ENCODE results near the gene DGKQ.

DGKQ gene

DNA sequence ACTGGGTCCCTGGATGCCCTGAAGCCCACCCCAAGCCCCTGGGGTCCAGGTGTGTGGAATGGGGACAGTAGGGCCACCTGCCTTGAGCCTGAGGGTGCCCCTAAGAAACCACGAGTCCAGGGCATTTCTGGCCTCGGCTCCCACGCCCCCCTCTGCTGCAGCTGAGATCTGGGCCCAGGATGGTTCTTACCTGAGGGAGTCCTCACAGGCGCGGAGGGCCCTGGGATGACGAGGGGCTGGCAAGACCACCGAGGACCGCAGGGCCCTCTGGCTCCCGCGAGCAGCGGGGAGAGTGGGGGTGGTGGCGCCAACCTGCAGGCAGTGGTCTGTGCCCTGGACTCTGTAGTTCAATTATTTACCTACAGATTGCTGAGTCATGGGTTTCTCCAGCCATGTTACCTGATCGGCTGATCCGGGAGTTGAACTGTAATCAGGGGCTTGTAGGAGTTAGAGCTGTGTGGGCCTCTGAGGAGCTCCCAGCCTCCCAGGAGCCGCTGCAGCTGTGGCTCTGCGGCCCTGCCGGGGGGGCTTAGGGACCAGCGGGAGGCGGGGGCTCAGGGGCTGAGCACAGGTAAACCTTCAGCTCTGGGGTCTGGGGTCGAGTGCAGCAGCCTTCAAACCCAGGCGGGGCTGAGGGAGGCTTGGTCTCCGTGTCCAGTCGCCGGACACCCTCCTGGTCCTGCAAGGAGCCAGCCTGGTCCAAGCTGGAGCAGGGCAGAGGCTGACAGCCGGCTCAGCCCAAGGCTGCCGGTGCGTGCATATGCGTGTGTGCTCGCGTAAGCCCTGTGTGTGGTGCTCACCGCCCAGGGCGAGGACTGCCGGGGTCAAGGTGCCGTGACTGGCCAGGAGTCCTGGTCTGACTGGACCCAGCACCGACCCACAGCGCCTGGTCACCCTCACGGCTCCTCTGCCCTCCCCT, 20.0 kb upstream of the DGKQ start, which contains the start of gene SLC26A1:
Gene SLC26A1, minus strand, starts transcription at position 294 of the 919 bp plus-strand sequence. CDS start 1,701 bp downstream, outside the sequence.
- in situ Hi-C loops (cut with MboI; ENCODE audit: low sequenced_read_pairs, unreplicated experiment): no loop called here
- DNase-seq (ENCODE audit: low spot score): no peak
- TF ChIP-seq, protein P1, sequence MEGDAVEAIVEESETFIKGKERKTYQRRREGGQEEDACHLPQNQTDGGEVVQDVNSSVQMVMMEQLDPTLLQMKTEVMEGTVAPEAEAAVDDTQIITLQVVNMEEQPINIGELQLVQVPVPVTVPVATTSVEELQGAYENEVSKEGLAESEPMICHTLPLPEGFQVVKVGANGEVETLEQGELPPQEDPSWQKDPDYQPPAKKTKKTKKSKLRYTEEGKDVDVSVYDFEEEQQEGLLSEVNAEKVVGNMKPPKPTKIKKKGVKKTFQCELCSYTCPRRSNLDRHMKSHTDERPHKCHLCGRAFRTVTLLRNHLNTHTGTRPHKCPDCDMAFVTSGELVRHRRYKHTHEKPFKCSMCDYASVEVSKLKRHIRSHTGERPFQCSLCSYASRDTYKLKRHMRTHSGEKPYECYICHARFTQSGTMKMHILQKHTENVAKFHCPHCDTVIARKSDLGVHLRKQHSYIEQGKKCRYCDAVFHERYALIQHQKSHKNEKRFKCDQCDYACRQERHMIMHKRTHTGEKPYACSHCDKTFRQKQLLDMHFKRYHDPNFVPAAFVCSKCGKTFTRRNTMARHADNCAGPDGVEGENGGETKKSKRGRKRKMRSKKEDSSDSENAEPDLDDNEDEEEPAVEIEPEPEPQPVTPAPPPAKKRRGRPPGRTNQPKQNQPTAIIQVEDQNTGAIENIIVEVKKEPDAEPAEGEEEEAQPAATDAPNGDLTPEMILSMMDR (IDR thresholded peaks at IDR 0.05; ENCODE audit: borderline replicate concordance, control extremely low read depth, extremely low read depth, insufficient read depth, missing control alignments): no peak

DNA sequence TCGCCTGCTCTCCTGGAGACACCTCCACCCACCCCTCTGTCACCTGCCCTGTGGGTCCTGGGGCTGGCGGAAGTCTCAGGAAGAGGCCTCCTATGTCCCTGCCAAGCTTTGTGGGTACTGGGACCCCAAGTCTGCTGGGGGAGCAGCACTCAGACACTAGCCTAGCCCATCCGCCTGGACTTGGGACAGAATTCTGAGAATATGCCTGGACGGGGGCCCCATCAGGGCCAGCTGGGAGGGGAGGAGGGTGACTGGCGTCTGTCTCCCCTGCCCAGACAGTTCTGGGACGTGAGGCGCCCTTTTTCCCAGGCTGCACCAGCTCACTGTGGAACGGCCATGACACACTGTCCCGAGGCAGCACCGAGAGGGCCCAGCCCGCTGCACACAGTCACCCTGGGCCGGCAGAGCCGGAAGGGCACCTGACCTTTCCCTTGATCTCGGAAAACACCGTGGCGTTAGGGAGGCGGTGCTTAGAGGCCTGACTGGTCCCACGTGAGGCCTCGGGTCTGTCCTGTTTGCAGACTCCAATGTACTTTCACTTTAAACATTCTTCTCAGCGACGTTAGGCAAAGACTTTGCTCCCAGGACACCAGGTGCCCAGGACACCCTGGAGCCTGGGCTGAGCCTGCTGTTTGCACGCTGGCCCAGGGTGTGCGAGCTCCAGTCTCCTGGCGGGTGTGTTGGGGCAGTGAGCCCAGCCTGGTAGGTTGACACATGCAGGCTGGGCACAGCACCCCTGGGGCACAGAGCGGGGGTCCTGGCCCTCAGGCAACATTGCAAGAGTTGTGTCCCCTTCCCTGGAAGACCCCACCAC, 19.1 kb upstream of the DGKQ start:
- TF ChIP-seq, protein P1 (IDR thresholded peaks at IDR 0.05; ENCODE audit: borderline replicate concordance, control extremely low read depth, extremely low read depth, insufficient read depth, missing control alignments): no peak
- no peak for DNase-seq (ENCODE audit: low spot score)
- in situ Hi-C loops (cut with MboI; ENCODE audit: low sequenced_read_pairs, unreplicated experiment): no loop called here

DNA sequence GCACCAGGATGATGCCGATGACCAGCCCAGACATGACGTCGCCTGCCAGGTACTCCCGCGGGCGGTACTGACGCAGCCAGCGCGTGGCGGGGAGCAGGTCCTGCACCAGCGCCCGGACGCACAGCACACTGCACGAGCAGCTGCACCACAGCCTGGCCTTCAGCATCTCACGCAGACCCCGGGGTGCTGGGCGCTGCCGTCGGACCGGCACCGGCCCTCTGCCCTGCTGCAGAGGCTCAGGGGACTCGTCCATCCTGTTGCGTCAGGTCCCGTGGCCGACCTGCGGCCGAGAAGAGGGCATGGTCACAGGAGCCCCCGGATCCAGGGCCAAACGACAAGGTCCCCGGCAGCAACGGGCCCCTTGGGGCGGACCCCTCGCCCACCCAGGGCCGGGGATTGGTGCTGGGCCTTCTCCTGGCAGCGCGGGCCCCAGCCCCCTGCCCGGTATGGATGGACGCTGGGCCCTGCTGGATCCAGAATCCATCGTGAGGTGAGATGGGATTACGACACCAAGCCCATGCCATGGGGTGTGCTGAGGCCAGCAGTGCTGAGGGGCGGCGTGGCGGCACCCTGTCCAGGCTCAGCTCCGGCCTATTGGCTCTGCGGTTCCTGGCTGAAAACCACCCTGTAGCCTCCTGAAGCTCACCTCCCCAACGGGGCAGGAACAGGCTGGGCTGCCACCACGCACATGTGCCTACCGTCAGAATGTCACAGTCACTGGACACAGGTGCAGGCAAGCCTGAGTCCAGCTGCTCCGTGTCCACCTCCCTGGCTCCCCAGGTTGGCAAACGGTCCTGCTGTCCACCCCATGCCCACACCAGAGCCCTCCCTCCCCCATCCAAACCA, 18.3 kb upstream of the DGKQ start:
- DNase-seq (ENCODE audit: low spot score): no peak
- TF ChIP-seq, protein P1 (IDR thresholded peaks at IDR 0.05; ENCODE audit: borderline replicate concordance, control extremely low read depth, extremely low read depth, insufficient read depth, missing control alignments): no peak
- in situ Hi-C loops (cut with MboI; ENCODE audit: low sequenced_read_pairs, unreplicated experiment): no loop called here

DNA sequence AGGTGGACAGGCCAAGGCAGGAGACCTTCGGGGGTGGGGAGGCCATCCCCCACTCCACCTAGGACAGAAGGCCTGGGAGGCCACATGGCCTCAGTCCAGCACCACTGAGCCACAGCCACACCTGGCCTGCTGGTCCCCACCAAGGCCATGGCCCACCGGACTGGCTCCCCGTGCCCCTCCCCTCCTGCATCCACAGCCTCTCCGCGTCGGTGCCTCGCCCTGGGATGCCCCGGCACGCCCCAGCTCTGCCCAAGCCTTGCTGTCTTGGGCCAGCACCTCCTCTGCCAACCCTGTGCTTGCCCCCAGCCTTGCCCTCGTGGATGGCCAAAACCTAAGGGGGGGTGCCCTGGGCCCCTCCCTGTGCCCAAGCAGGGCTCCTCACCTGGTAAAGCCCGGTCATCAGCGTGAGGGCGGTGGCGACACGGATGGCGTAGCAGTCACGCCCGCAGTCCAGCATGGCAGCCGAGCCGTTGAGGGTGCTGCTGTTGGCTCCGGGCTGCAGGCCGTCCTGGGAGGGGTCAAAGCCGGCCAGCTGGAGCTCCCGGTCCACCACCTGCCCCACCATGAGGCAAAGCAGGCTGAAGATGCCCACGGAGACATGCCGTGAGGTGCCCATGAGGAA, 17.5 kb upstream of the DGKQ start:
- in situ Hi-C loops (cut with MboI; ENCODE audit: low sequenced_read_pairs, unreplicated experiment): no loop called here
- DNase-seq (ENCODE audit: low spot score): no peak
- TF ChIP-seq, protein P1 (IDR thresholded peaks at IDR 0.05; ENCODE audit: borderline replicate concordance, control extremely low read depth, extremely low read depth, insufficient read depth, missing control alignments): no peak

DNA sequence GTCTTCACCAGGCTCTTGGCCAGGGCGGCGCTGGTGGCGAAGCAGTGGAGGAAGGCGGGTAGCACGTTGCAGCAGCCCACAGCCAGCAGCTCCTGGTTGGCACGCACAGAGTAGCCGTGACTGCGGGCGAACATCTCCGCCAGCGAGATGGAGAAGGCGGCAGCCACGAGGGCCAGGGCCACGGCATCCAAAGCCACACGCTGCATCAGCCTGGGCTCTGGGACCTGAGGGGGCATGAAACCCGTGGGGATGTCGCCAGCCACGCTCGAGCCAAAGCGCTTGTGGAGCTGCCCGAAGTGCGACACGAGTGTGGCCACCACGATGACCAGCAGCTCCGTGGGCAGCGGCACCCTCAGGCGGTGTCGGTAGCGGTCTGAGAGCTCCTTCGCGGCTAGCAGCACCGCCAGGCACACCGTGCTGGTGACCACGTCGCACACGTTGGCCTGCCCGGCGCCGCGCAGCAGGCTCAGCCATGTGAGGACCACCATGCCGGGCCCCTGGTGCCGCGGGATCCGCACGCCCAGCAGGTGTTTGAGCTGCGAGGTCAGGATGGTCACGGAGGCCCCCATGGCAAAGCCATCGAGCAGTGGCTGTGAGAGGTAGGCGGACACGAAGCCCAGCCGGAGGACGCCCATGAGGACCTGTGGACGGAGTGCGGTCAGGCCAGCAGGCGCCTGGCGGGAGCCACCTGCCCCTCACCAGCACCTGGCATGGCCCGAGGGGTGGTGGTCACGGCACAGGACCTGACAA, 16.5 kb upstream of the DGKQ start:
- in situ Hi-C loops (cut with MboI; ENCODE audit: low sequenced_read_pairs, unreplicated experiment): no loop called here
- TF ChIP-seq, protein P1 (IDR thresholded peaks at IDR 0.05; ENCODE audit: borderline replicate concordance, control extremely low read depth, extremely low read depth, insufficient read depth, missing control alignments): no peak
- no peak for DNase-seq (ENCODE audit: low spot score)

All from GM13976 (cell line).